CD14-positive monocyte (primary cell): Measurements from ENCODE around the gene FIS1. TPM values are rescaled to one million over a fixed set of nuclear protein-coding genes. Genes with fewer than 3 reads are reported as not detected.

Experiments used
- DNase-seq, 3 donors: peaks; one replicate each; pipeline ENCODE4 v3.0.0-alpha.2; 2011 to 2022
- H2AFZ ChIP-seq: 2 replicates; pipeline ENCODE4 v1.6.0; 2012; ENCODE audit warnings: mild to moderate bottlenecking, low read depth, low read length, inconsistent platforms; ENCODE audit not compliant: insufficient read depth, poor library complexity, severe bottlenecking
- H3K27ac ChIP-seq, 2 donors: 1 replicate in 1 of 2; 2 replicates in 1 of 2; pipeline ENCODE4 v1.5.1; 2012 to 2013; ENCODE audit warnings: low read length in 2 of 2, control low read depth in 1 of 2, inconsistent platforms in 1 of 2, low read depth in 1 of 2, mild to moderate bottlenecking in 1 of 2
- H3K27me3 ChIP-seq, 2 donors: one replicate each; pipeline versions ENCODE4 v1.6.0 to v1.6.1; 2011 to 2013; ENCODE audit warnings: low read length in 2 of 2; ENCODE audit not compliant: control insufficient read depth in 2 of 2, insufficient read depth in 2 of 2
- H3K36me3 ChIP-seq, 2 donors: replicated peaks in 1 of 2; 1 replicate in 1 of 2; 2 replicates in 1 of 2; pipeline versions ENCODE4 v1.5.1 to v1.6.1; 2012 to 2013; ENCODE audit warnings: low read length in 2 of 2, control low read depth in 1 of 2, inconsistent platforms in 1 of 2, mild to moderate bottlenecking in 1 of 2; ENCODE audit not compliant: insufficient read depth in 2 of 2, control insufficient read depth in 1 of 2
- H3K4me1 ChIP-seq, 2 donors: 1 replicate in 1 of 2; 2 replicates in 1 of 2; pipeline versions ENCODE4 v1.5.1 to v1.6.1; 2012 to 2013; ENCODE audit warnings: low read length in 2 of 2, control low read depth in 1 of 2, inconsistent platforms in 1 of 2, mild to moderate bottlenecking in 1 of 2, moderate library complexity in 1 of 2; ENCODE audit not compliant: insufficient read depth in 2 of 2, control insufficient read depth in 1 of 2
- H3K4me2 ChIP-seq: replicated peaks from 2 replicates; pipeline ENCODE3; 2012; ENCODE audit warnings: low read length, moderate library complexity, mild to moderate bottlenecking; ENCODE audit not compliant: poor library complexity, severe bottlenecking; ENCODE audit errors: extremely low read depth
- H3K4me3 ChIP-seq, 3 experiments: fragments of 200-600 bp in 1 of 3; sonication (generic) in 1 of 3; replicated peaks in 1 of 3; 1 replicate in 2 of 3; 2 replicates in 1 of 3; pipeline ENCODE4 v1.5.1; 2011 to 2013; ENCODE audit warnings: low read length in 3 of 3, mild to moderate bottlenecking in 3 of 3, control low read depth in 2 of 3, low read depth in 2 of 3, inconsistent platforms in 1 of 3, moderate library complexity in 1 of 3
- H3K79me2 ChIP-seq: 2 replicates; pipeline ENCODE4 v1.6.0; 2012; ENCODE audit warnings: mild to moderate bottlenecking, control low read depth, inconsistent platforms, low read length, moderate library complexity; ENCODE audit not compliant: insufficient read depth
- H3K9ac ChIP-seq: 2 replicates; pipeline ENCODE4 v1.6.0; 2017; ENCODE audit warnings: low read length, mild to moderate bottlenecking; ENCODE audit not compliant: insufficient read depth, poor library complexity, severe bottlenecking
- H3K9me3 ChIP-seq, 2 donors: replicated peaks in 1 of 2; 1 replicate in 1 of 2; 2 replicates in 1 of 2; pipeline versions ENCODE4 v1.5.1 to v1.6.1; 2012 to 2013; ENCODE audit warnings: low read length in 2 of 2, control low read depth in 1 of 2; ENCODE audit not compliant: control insufficient read depth in 1 of 2, insufficient read depth in 1 of 2
- H4K20me1 ChIP-seq: 2 replicates; pipeline ENCODE4 v1.6.0; 2012; ENCODE audit warnings: mild to moderate bottlenecking, low read length, control low read depth, moderate library complexity; ENCODE audit not compliant: insufficient read depth
- H3K27ac Mint-ChIP-seq, 7 donors: one replicate each; pipeline ENCODE4 v1.8.0; 2020; ENCODE audit warnings: mild to moderate bottlenecking in 7 of 7, mixed read lengths in 7 of 7, moderate library complexity in 6 of 7, inconsistent platforms in 2 of 7
- H3K27me3 Mint-ChIP-seq, 3 donors: one replicate each; pipeline ENCODE4 v1.8.0; 2021 to 2022; ENCODE audit warnings: low read depth in 3 of 3, mild to moderate bottlenecking in 3 of 3, mixed read lengths in 3 of 3, moderate library complexity in 3 of 3, inconsistent platforms in 1 of 3
- H3K36me3 Mint-ChIP-seq, 2 donors: one replicate each; pipeline ENCODE4 v1.8.0; 2020; ENCODE audit warnings: mixed read lengths in 2 of 2, inconsistent platforms in 1 of 2, mild to moderate bottlenecking in 1 of 2
- H3K4me1 Mint-ChIP-seq: one replicate; pipeline ENCODE4 v1.8.0; 2020; ENCODE audit warnings: mild to moderate bottlenecking, mixed read lengths
- H3K4me3 Mint-ChIP-seq, 2 donors: one replicate each; pipeline ENCODE4 v1.8.0; 2020; ENCODE audit warnings: mild to moderate bottlenecking in 2 of 2, mixed read lengths in 2 of 2, moderate library complexity in 1 of 2
- H3K9me3 Mint-ChIP-seq, 7 donors: one replicate each; pipeline ENCODE4 v1.8.0; 2020 to 2022; ENCODE audit warnings: mixed read lengths in 7 of 7, mild to moderate bottlenecking in 6 of 7, moderate library complexity in 6 of 7, inconsistent platforms in 2 of 7
- WGBS: methylation state at CpG from one replicate; pipeline ENCODE4 v1.1.5; 2013; ENCODE audit warnings: missing lambda C conversion rate; ENCODE audit not compliant: insufficient coverage; 5-methylcytosine and 5-hydroxymethylcytosine counted together
- intact Hi-C, 2 donors: fragments of 100-400 bp; cut with micrococcal nuclease; formaldehyde crosslinking; loops; one replicate each; pipeline versions ENCODE4 v1.15.0 to v1.15.1; 2023
- polyA plus RNA-seq, 3 donors: library from polyadenylated mRNA; depleted of rRNA in 1 of 3; unstranded in 2 of 3; stranded (reverse) in 1 of 3; fragments of 300-500 nt in 2 of 3; fragments of >200 nt in 1 of 3; fragmentation: Illumina TruSeq in 2 of 3; gene quantifications; 1 replicate in 2 of 3; 2 replicates in 1 of 3; pipeline ENCODE4 v1.2.3, GENCODE V29; 2012 to 2021
- TF ChIP-seq, protein P1 (sequence below): fragments of 200-600 bp; IDR thresholded peaks from one replicate; pipeline ENCODE4 v1.8.0; 2022; ENCODE audit warnings: antibody characterized with exemption, mild to moderate bottlenecking

FIS1 gene
- polyA plus RNA-seq, 3 donors, result 152 to 198 (median 195) TPM

DNA sequence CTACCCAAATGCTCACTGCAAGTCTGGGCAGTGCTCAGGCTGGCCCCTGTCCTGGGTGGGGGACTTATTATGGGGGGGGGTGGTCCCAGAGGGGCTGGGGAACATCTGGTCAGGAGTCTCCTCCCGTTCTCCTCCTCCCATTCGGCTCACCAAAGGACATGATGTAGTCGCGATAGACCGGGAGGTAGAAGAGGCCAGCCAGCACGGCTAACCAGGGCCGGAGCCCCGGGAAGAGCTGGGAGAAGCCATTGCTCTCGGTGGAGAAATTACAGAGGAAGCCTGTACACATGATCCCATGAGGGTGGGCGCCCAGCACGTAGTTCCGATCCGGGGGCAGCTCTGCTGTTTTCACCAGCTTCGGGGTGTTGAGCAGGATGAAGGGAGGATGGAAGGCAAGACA is 46.4 kb downstream of the FIS1 start:
- H4K20me1 ChIP-seq, result no peaks in the 10 kb centered on the region
- 81% methylated on average over 10 of the region's 14 CpGs for WGBS
- H3K27ac ChIP-seq, result no peak overlapping the region
- no peak overlapping the region for H3K4me2 ChIP-seq
- intact Hi-C loops, result no loop called here
- H3K36me3 ChIP-seq, result no peaks in the 10 kb centered on the region
- no peak overlapping the region for H3K4me3 ChIP-seq
- no peaks in the 10 kb centered on the region for H3K79me2 ChIP-seq
- peaks cover 20% of the 10 kb centered on the region for H3K4me1 Mint-ChIP-seq
- H3K9me3 ChIP-seq, result no peaks in the 10 kb centered on the region
- H3K9ac ChIP-seq, result no peak overlapping the region
- no peak overlapping the region for H3K27ac Mint-ChIP-seq
- DNase-seq, result no peak
- H3K4me3 Mint-ChIP-seq, result peak overlapping the region in 1 of 2 donors; percentile 24
- peaks cover 18 to 25% of the 10 kb centered on the region in 2 donors for H3K4me1 ChIP-seq
- TF ChIP-seq, protein P1, sequence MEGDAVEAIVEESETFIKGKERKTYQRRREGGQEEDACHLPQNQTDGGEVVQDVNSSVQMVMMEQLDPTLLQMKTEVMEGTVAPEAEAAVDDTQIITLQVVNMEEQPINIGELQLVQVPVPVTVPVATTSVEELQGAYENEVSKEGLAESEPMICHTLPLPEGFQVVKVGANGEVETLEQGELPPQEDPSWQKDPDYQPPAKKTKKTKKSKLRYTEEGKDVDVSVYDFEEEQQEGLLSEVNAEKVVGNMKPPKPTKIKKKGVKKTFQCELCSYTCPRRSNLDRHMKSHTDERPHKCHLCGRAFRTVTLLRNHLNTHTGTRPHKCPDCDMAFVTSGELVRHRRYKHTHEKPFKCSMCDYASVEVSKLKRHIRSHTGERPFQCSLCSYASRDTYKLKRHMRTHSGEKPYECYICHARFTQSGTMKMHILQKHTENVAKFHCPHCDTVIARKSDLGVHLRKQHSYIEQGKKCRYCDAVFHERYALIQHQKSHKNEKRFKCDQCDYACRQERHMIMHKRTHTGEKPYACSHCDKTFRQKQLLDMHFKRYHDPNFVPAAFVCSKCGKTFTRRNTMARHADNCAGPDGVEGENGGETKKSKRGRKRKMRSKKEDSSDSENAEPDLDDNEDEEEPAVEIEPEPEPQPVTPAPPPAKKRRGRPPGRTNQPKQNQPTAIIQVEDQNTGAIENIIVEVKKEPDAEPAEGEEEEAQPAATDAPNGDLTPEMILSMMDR, result no peak
- no peak overlapping the region for H2AFZ ChIP-seq
- peaks cover 0 to 7% of the 10 kb centered on the region in 2 donors for H3K36me3 Mint-ChIP-seq
- peaks cover 0 to 13% (median 7%) of the 10 kb centered on the region in 7 donors for H3K9me3 Mint-ChIP-seq
- peaks cover 10 to 46% of the 10 kb centered on the region in 2 donors for H3K27me3 ChIP-seq
- H3K27me3 Mint-ChIP-seq, result peaks cover 52 to 62% (median 53%) of the 10 kb centered on the region in 3 donors

GRCh38 chr7:101197991-101198390 is 46.9 kb downstream of the FIS1 start:
- TF ChIP-seq, protein P1, result no peak
- Histone ChIP-seq H3K4me1 (peaks cover 14 to 20% of the 10 kb centered on the region in 2 donors), H3K79me2 (no peaks in the 10 kb centered on the region), H4K20me1 (no peaks in the 10 kb centered on the region), H3K9me3 (no peaks in the 10 kb centered on the region), H3K4me3 (no peak overlapping the region), H3K9ac (no peak overlapping the region), H3K27ac (no peak overlapping the region), H3K36me3 (no peaks in the 10 kb centered on the region), H3K27me3 (peaks cover 10 to 41% of the 10 kb centered on the region in 2 donors), H2AFZ (no peak overlapping the region), H3K4me2 (no peak overlapping the region)
- H3K27ac Mint-ChIP-seq, result no peak overlapping the region
- peaks cover 50 to 60% (median 53%) of the 10 kb centered on the region in 3 donors for H3K27me3 Mint-ChIP-seq
- WGBS, result 79% methylated on average over 13 of the region's 21 CpGs
- intact Hi-C loops, result no loop called here
- H3K4me1 Mint-ChIP-seq, result peaks cover 15% of the 10 kb centered on the region
- peaks cover 0 to 13% (median 7%) of the 10 kb centered on the region in 7 donors for H3K9me3 Mint-ChIP-seq
- H3K4me3 Mint-ChIP-seq, result no peak overlapping the region
- H3K36me3 Mint-ChIP-seq, result peaks cover 0 to 6% of the 10 kb centered on the region in 2 donors
- no peak for DNase-seq
